Medulla oblongata (tissue), 1 donor: ENCODE measurements around the gene MOB2.

Experiments used
- DNase-seq: peaks from one replicate; pipeline ENCODE4 v3.0.0-alpha.2; 2015; ENCODE audit errors: extremely low spot score

Gene MOB2

DNA sequence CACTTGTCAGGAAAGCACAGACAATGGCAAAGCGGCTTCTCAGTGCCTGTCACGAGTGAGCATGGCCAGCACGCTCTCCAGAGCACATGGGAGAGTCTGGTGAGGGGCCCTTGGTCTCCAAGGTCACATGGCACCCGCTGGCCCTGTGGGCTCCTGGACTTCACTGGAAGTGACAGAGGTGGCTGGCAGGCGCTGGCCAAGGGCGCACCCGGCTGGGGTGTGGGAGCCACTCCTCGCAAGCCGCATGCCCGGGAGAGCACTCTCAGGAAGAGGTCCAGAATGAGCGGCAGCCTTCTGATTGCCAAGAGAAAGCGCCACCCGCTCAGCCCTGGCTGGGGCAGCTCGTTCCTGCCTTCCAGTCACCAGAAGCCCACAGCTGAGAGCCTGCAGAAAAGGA lies 17.1 kb upstream of the MOB2 start:
- DNase-seq = peak; percentile 63

DNA sequence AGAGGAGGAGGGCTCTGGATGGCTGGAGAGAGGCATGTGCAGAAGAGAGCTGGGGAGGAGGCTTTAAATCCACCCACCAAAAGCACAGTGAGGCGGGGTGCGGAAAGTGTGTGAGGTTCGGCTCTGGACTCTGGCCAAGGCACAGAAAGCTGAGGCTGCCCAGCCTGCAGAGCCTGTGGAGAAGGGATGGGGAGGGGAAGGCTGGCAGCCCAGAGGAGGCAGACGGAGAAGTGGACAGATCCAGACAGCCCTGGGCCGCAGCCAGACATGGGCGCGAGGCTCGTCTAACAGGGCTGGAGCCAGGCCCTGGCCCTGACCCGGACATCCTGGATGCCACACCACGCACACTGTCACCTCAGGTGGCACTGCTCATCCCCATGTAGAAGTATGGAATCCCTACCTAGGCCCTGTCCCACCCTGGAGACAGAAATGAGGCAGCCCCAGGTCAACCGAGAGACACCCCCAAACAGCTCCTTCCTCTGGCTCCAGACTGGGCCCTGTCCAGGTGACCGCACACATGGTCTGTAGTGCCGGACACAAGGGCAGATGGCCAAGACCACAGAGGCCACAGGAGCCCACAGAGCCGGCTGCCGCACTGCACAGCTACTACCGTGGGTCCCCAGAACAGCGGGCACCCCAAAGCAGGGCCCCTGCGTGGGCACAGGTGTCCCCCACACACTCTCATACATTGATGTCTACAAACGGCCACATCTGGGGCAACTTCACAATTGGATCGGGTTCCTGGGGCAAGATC lies 16.6 kb upstream of the MOB2 start:
- DNase-seq = peak; percentile 71

DNA sequence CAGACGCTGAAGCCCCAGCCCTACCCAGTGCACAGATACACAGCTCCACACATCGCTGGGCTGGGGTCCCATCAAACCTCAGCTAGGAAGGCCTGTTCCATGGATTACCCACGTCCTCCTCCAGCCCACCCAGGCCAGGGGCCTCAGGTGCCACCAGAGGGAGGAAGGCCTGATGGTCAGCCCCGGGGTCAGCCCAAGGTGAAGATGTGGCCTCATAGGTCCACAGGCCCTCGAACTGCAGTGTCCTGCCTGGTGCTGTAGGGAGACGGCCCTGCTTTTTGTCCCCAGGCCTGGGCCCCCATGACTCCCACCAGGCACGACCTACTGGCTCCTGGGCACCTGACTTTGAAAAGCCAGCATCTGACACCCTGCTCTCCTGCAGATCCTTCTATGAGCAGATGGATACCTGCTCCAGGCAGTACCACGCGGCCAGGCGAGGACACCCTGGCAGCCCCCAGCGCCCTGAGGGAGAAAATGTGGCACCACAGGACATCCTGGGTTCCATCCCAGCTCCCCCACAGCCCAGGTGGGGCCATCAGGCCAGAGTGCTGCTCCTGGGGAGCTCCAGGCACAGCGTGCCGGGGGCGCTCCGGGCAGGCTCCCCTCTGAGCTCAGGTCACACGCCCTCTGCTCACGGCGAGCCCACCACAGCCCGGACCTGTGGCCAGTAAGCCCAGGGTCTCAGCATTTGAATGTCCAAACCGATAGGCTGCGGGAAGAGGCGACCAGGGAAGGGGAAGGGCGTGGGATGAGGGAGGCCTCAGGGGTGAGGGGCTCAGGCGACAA lies 15.8 kb upstream of the MOB2 start:
- no peak for DNase-seq

DNA sequence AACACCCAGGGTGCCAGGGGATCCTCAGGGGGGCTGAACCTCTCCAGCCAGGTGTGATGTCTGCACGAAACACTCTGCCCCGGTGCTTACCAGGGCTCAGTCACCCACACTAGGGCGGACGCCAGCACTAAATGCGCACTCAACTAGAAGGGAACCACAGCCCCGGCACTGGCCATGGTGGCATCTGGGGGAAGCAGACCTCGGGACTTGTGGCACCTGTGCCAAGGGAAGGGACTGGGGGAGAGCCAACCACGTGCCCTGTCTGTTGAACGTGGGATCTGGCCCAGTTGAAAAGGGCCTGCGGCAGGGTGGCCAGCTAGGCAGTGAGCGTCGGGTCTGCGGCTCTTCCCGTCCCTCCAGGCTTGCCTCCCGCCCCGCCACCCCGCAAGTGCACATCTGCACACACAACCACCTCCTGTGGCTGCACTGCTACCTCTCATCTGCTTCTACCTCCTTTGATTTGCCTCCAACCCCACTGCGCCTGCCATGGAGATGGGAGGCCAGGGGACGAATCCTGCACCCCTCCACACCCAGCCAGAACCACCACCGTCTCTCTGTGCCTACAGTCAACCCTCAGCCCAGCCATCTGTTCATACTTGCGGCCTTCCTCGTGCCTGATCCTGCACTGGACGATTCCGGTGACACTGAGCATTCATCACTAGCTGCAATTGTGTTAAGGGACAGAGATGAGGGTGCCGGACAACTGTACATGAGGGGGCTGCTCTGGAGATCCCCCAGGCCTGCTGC lies 15.0 kb upstream of the MOB2 start:
- DNase-seq = no peak

DNA sequence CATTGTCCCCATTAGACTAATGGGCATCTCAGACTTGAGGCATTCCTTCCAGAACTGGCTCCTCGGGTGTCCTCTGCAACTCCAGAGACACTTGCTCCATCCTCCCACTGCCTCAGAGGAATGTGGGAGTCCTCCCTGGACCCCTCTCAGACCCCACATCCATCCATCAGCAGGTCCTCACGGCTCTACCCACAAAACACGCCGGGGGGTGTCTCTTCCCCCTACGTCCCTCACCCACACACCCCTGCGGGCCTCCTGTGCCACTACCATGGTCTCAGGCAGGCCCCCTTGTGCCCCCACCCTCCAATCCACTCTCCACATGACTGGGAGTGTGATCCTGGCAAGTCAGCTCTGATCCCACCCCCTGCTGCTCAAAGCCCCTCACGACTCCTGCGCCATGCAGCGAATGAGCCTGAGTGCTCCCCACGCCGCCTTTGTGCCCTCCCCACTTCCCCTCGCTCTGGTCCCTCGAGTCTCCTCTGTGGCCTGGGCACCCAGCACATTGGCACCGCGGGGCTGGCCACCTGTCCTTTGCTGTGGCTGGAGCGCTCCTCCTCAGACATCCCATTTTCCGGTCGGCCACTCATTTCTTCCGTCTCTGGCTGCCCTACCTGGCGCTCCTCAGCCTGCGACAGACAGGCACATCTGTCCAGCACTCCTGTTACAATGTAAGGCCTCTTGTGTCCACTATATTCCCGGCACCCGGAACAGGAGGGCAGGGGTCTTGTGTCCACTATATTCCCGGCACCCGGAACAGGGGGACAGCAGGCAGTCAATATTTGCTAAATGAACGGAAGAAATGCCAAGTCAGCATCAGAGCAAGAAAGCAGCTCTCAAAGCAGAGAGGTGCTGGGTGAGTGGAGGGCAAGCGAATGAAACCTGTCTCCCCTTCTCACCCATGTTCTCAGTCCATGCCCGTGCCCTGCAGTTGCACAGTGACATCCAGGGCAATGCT lies 14.2 kb upstream of the MOB2 start:
- DNase-seq = no peak

DNA sequence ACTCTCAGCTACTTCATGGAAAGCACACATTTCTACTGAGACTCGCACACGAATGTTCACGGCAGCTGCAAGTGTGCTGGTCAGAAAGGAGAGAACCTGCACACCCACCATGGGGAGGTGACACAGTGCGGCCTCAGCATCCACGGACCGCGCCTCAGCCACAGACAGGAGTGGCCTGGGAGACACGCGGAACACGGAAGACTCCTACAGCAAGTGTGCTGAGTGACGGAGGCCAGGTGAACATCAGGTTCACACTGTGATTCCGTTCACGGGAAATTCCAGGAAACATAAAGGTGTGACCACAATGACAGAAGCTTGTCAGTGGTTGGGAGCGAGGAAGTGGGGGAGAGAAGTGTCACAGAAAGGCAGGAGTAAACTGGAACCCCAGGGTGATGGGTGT lies 13.3 kb upstream of the MOB2 start:
- no peak for DNase-seq

DNA sequence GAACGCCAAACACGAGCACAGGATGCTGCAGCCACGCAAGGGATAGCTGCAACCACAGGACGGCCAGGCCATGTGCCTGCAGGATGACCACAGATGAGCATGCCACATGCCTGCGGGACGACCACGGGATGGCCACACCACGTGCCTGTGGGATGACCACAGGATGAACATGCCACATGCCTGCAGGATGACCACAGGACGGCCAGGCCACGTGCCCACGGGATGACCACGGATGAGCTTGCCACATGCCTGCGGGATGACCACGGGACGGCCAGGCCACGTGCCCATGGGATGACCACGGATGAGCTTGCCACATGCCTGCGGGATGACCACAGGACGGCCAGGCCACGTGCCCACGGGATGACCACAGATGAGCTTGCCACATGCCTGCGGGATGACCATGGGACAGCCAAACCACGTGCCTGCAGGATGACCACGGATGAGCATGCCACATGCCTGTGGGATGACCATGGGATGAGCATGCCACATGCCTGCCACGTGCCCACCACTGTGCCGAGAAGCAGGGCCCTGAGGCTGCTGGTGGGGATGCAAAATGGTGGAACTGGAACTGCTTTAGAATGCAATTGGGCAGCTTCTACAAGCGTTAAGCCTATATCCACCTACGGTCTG lies 12.8 kb upstream of the MOB2 start:
- no peak for DNase-seq

DNA sequence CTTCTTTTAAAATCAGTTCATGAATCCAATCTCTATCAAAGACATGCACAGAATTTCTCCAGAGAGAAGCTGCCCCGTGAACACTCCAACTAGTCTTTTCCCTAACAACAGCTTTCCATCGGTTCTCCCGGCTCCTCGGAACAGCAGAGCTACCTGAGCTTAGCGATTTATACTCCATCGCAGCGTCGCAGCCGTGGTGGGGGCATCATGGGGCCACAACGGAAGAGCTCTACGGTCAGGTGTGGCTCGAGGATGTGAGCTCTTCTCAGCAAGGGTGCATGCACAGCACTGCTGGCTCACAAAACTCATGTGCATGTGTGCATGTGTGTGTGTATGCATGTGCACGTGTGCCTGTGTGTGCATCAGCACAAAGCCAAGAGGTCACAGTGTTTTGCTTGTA lies 11.7 kb upstream of the MOB2 start:
- DNase-seq = no peak

DNA sequence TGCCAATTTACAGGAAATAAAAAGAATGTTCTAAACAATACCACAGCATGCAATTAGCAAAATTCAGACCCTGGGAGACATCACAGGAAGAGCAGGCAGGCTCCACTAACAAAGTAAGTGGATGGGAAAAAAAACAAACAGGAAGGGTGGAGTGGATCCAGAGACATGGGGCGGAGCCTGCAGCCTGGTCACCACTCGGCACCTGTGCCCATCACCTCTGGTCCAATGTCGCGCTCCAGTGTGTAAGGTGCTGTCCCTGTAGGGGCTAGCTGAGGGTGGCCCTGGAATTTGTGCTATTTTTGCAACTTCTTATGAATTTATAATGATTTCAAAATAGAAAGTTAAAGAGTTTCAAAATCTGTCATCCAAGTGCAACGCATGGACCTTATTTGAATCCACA lies 11.0 kb upstream of the MOB2 start:
- DNase-seq = no peak

DNA sequence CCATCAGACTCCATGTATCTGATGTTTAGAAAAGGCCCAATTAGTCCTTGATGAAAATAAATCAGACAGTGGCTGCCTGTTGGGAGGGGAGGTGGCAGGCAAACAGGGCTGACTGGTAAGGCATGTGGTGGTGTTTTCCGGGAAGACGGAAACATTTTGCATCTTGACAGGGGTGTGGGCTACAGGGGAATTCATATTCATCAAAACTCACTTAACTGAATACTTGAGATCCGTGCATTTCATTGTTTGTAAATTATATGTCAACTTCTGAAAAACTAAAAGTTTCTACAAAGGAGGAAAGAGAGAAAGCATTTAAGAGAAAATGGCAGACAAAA lies 10.1 kb upstream of the MOB2 start:
- DNase-seq = no peak

DNA sequence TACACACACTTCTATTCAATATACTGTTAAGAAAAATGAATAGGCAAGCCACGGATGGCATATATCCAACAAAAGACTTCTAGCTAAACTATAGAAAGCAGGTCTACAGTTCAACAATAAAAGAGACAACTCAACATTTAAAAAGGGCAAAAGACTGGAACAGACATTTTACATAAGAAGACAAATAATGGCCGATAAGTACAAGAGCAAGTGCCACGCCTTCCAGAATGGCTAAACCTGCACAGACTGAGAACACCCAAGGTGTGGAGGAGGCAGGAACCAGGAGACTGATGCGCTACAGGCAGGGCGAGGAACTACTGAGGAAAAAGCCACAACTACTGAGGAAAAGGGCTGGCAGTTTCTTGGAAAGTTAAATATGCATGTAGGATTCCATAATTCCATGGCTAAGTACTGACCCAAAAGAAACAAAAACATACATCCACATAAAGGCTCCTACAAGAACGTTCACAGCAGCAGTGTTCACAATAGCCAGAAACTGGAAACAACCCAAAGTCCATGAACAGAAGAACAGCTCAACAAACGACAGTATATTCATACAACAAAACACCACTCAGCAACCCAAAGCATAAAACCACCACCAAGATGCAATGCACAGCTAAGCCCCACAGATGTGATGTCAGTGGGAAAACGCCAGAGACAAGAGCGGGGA lies 9.6 kb upstream of the MOB2 start:
- DNase-seq = peak; percentile 46

DNA sequence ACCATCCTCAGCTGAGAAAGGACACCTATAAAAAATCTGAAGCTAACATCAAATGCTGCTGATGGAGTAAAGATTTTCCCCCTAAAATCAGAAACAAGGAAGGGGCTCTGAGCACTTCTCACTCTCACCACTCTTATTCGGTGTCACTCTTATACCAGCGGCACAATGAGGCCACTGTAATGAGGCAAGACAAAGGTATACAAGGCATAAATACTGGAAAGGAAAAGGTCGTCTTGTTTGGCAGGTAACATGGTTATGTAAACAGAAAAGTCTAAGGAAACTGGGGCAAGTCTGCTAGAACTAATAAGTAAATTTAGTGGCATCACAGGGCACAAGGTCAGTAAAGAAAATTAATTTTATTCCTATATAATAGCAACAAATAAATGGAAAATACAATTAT lies 8.1 kb upstream of the MOB2 start:
- DNase-seq = no peak

DNA sequence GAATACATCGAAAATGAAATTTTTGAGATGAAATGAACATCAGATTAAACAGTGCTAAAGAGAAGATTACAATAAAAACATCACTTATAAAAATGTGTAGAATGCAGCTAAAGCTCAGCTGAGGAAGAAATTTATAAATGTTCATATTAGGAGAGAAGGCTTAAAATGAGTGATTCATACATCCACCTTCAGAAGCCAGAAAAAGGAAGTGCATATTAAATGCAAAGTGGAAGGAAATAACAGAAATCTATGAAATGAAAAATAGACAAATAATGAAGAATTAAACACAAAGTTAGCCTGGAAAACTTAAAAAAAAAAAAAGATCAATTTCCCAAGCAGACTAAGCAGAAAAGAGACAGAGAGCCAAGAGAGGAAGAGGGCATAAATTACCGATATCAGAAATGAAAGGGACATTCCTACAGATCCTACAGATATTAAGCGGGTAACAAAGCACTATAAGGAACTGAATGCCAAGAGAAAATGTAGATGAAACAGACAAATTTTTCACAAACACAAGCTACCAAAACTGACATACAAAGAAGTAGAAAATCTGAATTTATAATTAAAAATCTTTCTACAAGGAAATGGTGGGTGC lies 7.2 kb upstream of the MOB2 start:
- DNase-seq = no peak

DNA sequence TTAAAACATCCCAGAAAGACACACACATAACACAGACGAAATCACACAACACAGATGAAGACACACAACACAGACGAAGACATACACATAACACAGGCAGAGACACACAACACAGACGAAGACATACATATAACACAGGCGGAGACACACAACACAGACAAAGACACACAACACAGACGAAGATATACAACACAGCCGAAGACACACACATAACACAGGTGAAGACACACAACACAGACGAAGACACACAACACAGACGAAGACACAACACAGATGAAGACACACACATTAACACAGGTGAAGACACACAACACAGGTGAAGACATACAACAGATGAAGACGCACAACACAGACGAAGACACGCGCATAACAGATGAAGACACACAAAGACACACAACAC lies 4.8 kb upstream of the MOB2 start:
- DNase-seq = no peak

DNA sequence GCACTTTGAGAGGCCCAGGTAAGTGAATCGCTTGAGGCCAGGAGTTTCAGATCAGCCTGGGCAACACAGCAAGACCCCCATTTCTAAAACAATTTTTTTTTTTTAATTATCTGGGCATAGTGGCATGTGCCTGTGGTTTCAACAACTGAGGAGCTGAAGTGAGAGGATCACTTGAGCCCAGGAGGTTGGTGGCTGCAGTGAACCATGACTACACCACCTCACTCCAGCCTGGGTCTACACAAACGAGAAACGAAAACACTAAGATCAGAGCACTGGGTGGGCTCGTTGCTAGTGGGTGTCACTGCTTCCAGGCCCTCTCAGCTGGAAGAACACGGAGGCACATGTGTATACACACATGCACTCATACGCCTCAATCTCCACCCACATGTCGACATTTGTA lies 4.1 kb upstream of the MOB2 start:
- DNase-seq = no peak

DNA sequence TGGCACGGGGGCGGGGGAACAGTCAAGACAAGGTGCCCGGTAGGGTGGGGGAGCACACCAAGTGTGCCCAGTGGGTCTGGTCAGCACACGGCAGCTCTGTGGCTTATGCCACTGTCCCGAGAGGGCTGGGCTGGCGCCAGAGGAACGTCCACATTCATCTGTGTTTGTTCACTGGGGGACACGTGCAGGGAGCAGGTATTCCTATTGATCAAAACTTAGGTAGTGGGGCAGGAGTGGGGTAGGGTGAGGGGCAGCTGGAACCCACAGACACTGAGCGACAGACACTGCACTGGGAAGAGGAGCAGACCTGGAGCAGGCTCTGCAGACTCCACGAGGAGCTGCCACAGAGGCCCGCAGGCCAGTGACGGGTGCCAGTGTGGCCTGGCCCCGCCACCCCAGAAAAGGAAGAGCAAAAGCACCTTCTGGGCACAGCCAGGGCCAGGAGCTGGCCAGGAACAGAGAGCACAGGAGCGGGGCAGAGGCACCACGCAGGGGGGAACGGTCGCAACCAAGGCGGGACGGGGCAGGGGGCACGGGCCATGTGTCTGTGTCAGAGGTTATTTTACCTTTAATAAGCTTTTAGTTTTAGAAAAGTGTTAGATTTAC lies 2.1 kb upstream of the MOB2 start:
- no peak for DNase-seq

DNA sequence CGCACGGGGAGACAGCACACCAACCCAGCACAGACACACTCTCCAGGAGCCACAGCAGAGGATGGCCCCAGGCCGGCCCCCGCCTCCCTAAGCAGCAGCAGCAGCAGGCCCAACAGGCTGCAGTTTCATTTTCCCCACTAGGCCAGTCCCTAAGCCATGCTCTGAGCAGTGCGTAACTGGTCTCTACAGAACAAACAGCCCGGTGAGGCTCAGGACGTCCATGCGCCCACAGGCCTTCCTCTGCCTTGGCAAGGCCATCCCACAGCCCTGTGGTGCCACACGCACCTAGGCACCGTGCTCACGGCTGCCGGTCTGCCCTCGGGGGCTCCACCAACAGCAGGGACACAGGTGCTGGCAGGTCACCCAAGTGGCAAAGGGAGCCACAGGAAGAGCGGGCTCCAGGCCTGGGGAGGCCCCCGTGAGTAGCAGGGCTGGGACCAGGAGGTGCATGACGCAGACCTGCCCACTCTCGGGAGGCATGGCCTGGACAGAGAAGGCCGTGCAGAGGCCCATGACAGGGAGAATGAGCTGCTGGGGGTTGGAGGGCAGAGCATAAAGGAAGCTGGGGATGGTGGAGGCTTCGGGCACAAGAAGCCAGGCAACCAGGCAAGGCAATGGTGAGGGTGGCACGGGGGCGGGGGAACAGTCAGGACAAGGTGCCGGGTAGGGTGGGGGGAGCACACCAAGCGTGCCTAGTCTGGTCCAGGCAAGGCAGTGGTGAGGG lies 1.4 kb upstream of the MOB2 start:
- DNase-seq = no peak

DNA sequence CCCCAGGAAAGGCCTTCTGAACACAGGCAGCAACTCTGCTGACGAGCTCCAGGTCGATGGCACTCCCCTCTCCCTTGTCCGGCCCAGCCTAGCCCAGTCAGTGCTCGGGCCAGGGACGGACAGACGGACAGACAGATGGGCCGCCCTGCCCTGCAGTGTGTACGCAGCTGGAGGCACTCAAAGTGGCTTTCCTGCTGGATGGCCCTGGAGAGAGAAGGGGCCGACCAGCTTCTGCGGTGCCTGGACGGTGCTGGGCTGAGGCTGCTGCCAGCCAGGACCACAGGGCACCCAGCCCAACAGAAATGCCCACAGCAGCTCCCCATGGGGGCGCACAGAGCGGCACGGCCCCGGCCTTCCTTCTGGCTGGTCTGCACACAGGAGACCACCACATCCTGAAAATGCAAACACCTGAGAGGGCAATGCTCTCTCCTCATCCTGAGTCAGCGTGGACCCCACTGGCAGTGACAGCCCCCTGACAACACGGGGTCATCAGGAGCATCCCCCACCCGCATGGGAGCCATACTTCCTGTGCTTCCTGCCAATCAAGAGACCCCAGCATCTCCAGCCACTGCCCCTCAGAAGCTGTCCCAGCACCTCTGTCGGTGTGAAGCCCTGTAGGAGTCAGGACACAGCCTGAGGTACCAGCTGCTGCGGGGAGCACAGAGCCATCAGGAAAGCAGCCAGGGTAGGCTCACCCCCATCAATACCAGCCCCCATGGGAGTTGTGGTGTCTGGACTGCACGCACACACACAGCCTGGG lies 692 bp upstream of the MOB2 start:
- DNase-seq = no peak

DNA sequence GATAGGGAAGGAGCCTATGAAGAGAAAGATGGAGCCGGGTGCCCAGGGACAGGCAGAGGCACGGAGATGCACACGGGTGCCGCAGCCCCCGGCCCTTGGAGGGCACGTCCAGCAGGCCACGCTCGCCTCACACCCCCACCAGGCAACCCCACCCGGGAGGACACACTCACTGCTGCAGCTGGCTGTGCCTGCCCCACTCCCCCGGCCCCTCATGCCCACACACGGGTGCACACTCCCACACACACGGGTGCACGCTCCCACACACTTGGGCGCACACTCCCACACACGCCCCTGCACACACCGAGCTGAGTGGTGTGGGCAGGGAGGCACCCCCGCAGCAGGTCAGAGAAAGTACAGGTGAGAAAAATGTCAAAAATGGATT lies 1.1 kb downstream of the MOB2 start:
- DNase-seq = no peak
